Esophagus (tissue), 2 donors: ENCODE data around the gene RTCA. TPM values are rescaled to one million over a fixed set of nuclear protein-coding genes. Genes with fewer than 3 reads are reported as not detected.
A peak's percentile ranks its signal among the peaks of the same experiment; 100 is the strongest.
"Not testable (repeated sequence)": the region's sequence is repeated elsewhere in the genome, so short reads cannot be mapped to it uniquely, and the experiment has no call there.

Source experiments
- H3K27ac ChIP-seq, 2 donors: one replicate each; pipeline ENCODE4 v1.5.1; 2013; ENCODE audit warnings: low read depth in 2 of 2, mild to moderate bottlenecking in 2 of 2, inconsistent platforms in 1 of 2, low read length in 1 of 2, moderate library complexity in 1 of 2
- H3K27me3 ChIP-seq, 2 donors: one replicate each; pipeline ENCODE4 v1.6.1; 2013; ENCODE audit warnings: low read length in 2 of 2, control low read depth in 1 of 2, mild to moderate bottlenecking in 1 of 2; ENCODE audit not compliant: insufficient read depth in 2 of 2, control insufficient read depth in 1 of 2
- H3K36me3 ChIP-seq, 2 donors: one replicate each; pipeline ENCODE4 v1.6.1; 2013; ENCODE audit warnings: low read length in 1 of 2; ENCODE audit not compliant: control insufficient read depth in 2 of 2, insufficient read depth in 2 of 2
- H3K4me1 ChIP-seq, 2 donors: one replicate each; pipeline ENCODE4 v1.6.1; 2013; ENCODE audit warnings: low read length in 1 of 2; ENCODE audit not compliant: control insufficient read depth in 2 of 2, insufficient read depth in 2 of 2
- H3K4me3 ChIP-seq, 2 donors: one replicate each; pipeline ENCODE4 v1.5.1; 2013; ENCODE audit warnings: low read length in 2 of 2, mild to moderate bottlenecking in 2 of 2, low read depth in 1 of 2, moderate library complexity in 1 of 2
- H3K9me3 ChIP-seq, 2 donors: one replicate each; pipeline ENCODE4 v1.6.1; 2013; ENCODE audit warnings: mild to moderate bottlenecking in 2 of 2, low read depth in 1 of 2, low read length in 1 of 2, moderate library complexity in 1 of 2; ENCODE audit not compliant: control insufficient read depth in 2 of 2, insufficient read depth in 1 of 2
- WGBS, 2 donors: extraction: QIAGEN DNeasy Blood & Tissue Kit; methylation state at CpG; one replicate each; pipeline ENCODE4 v1.1.7; 2013; 5-methylcytosine and 5-hydroxymethylcytosine counted together
- polyA plus RNA-seq, 2 donors: library from polyadenylated mRNA; stranded (reverse); fragments of 200-250 nt; gene quantifications; one replicate each; pipeline ENCODE4 v1.2.3, GENCODE V29; 2013
- donor health status: healthy with polysubstance abuse.
- donor health status: Bipolar disorder and iron deficiency.

RTCA gene
- polyA plus RNA-seq, 2 donors: 19.7 to 20.6 TPM

GRCh38 chr1:100233566-100233965 lies 32.5 kb upstream of the RTCA start:
- H3K36me3 ChIP-seq, H3K4me3 ChIP-seq, H3K27ac ChIP-seq, H3K9me3 ChIP-seq, H3K27me3 ChIP-seq, H3K4me1 ChIP-seq: not testable (repeated sequence)
- 71 to 73% methylated on average over 4 of the region's 4 CpGs for WGBS, 2 donors

- Histone ChIP-seq H3K36me3 (peaks cover 0 to 3% of the 10 kb centered on the region in 2 donors), H3K27ac (no peak overlapping the region), H3K4me1 (no peaks in the 10 kb centered on the region), H3K9me3 (no peaks in the 10 kb centered on the region), H3K4me3 (no peak overlapping the region), H3K27me3 (no peaks in the 10 kb centered on the region)
- WGBS, 2 donors: 93 to 95% methylated on average over 1 of the region's 1 CpG
Measured at GRCh38 chr1:100234432-100234831, 31.6 kb upstream of the RTCA start.

GRCh38 chr1:100237091-100237490 lies 28.9 kb upstream of the RTCA start:
- H3K4me3 ChIP-seq: no peak overlapping the region
- no peaks in the 10 kb centered on the region for H3K9me3 ChIP-seq
- no peaks in the 10 kb centered on the region for H3K27me3 ChIP-seq
- 89 to 94% methylated on average over 3 of the region's 3 CpGs for WGBS, 2 donors
- H3K4me1 ChIP-seq: no peaks in the 10 kb centered on the region
- H3K36me3 ChIP-seq: peaks cover 0 to 6% of the 10 kb centered on the region in 2 donors
- no peak overlapping the region for H3K27ac ChIP-seq

GRCh38 chr1:100239961-100240360 lies 26.1 kb upstream of the RTCA start:
- Histone ChIP-seq H3K27ac (no peak overlapping the region), H3K9me3 (no peaks in the 10 kb centered on the region), H3K4me3 (no peak overlapping the region), H3K27me3 (no peaks in the 10 kb centered on the region), H3K4me1 (no peaks in the 10 kb centered on the region), H3K36me3 (peaks cover 0 to 6% of the 10 kb centered on the region in 2 donors)

GRCh38 chr1:100240631-100241030 lies 25.4 kb upstream of the RTCA start:
- H3K9me3 ChIP-seq: no peaks in the 10 kb centered on the region

GRCh38 chr1:100246738-100247137 lies 19.3 kb upstream of the RTCA start:
- Histone ChIP-seq H3K4me1 (no peaks in the 10 kb centered on the region), H3K27me3 (no peaks in the 10 kb centered on the region), H3K27ac (no peak overlapping the region), H3K4me3 (no peak overlapping the region), H3K36me3 (peaks cover 0 to under 1% of the 10 kb centered on the region in 2 donors), H3K9me3 (no peaks in the 10 kb centered on the region)
- 69 to 78% methylated on average over 4 of the region's 4 CpGs for WGBS, 2 donors

More at GRCh38 chr1:100240631-100241030, 25.4 kb upstream of the RTCA start:
- peaks cover 0 to 6% of the 10 kb centered on the region in 2 donors for H3K36me3 ChIP-seq
- H3K4me1 ChIP-seq: no peaks in the 10 kb centered on the region
- WGBS, 2 donors: 84 to 90% methylated on average over 4 of the region's 4 CpGs
- H3K27me3 ChIP-seq: no peaks in the 10 kb centered on the region
- H3K4me3 ChIP-seq: no peak overlapping the region
- no peak overlapping the region for H3K27ac ChIP-seq

- H3K4me1 ChIP-seq: no peaks in the 10 kb centered on the region
- H3K27ac ChIP-seq: peak overlapping the region; percentile 78 to 89
- H3K4me3 ChIP-seq: peak overlapping the region; percentile 77 to 83
- no peaks in the 10 kb centered on the region for H3K27me3 ChIP-seq
- H3K36me3 ChIP-seq: no peaks in the 10 kb centered on the region
- 1 to 2% methylated on average over 12 of the region's 12 CpGs for WGBS, 2 donors
- no peaks in the 10 kb centered on the region for H3K9me3 ChIP-seq
Measured at GRCh38 chr1:100249155-100249536, 16.9 kb upstream of the RTCA start.

GRCh38 chr1:100249537-100250257 lies 16.3 kb upstream of the RTCA start, which contains the start of gene DBT:
DBT (minus strand) TSS chr1:100249834; CDS start chr1:100249820, 14 bp downstream.
- no peaks in the 10 kb centered on the region for H3K9me3 ChIP-seq
- H3K4me3 ChIP-seq: peak within 1 kb of the TSS; percentile 77 to 83
- peak within 1 kb of the TSS; percentile 78 to 89 for H3K27ac ChIP-seq
- H3K4me1 ChIP-seq: no peaks in the 10 kb centered on the region
- no peaks in the 10 kb centered on the region for H3K27me3 ChIP-seq
- no peaks in the 10 kb centered on the region for H3K36me3 ChIP-seq
- WGBS, 2 donors: 1% methylated on average over 31 of the region's 31 CpGs

GRCh38 chr1:100250264-100250663 lies 15.8 kb upstream of the RTCA start:
- Histone ChIP-seq H3K4me1 (no peaks in the 10 kb centered on the region), H3K4me3 (peak overlapping the region in 1 of 2 donors; percentile 83), H3K27me3 (no peaks in the 10 kb centered on the region), H3K36me3 (no peaks in the 10 kb centered on the region), H3K27ac (no peak overlapping the region), H3K9me3 (no peaks in the 10 kb centered on the region)
- 0% methylated on average over 1 of the region's 1 CpG for WGBS, 2 donors

GRCh38 chr1:100250807-100251206 lies 15.2 kb upstream of the RTCA start:
- Histone ChIP-seq H3K27me3 (no peaks in the 10 kb centered on the region), H3K9me3 (no peaks in the 10 kb centered on the region), H3K36me3 (no peaks in the 10 kb centered on the region), H3K27ac (no peak overlapping the region), H3K4me3 (no peak overlapping the region), H3K4me1 (no peaks in the 10 kb centered on the region)
- 94 to 98% methylated on average over 3 of the region's 3 CpGs for WGBS, 2 donors
